Gastrocnemius medialis (tissue), 4 donors: ENCODE data around the gene METTL21A. TPM values are rescaled to one million over a fixed set of nuclear protein-coding genes. Genes with fewer than 3 reads are reported as not detected.

Experiments used
- ATAC-seq, 2 donors: fragments of 150-250 bp; one replicate each; pipeline ENCODE4 v1.9.1; 2016
- DNase-seq, 2 donors: peaks; one replicate each; pipeline ENCODE4 v3.0.0-alpha.2; 2019
- H3K27ac ChIP-seq, 4 donors: fragments of 200-600 bp; sonication (generic); 1 replicate in 1 of 4; 2 replicates in 3 of 4; pipeline ENCODE4 v1.5.1; 2016 to 2018; ENCODE audit warnings: mild to moderate bottlenecking in 2 of 4, moderate library complexity in 1 of 4
- H3K27me3 ChIP-seq, 3 donors: fragments of 200-600 bp; sonication (generic) in 2 of 3; 1 replicate in 1 of 3; 2 replicates in 2 of 3; pipeline versions ENCODE4 v1.5.1 to v1.6.0; 2016 to 2019; ENCODE audit warnings: mild to moderate bottlenecking in 1 of 3, moderate library complexity in 1 of 3
- H3K36me3 ChIP-seq, 2 donors: fragments of 200-600 bp; sonication (generic) in 1 of 2; one replicate each; pipeline ENCODE4 v1.5.1; 2017 to 2018
- H3K4me1 ChIP-seq, 2 donors: fragments of 200-600 bp; sonication (generic) in 1 of 2; one replicate each; pipeline ENCODE4 v1.5.1; 2016 to 2017; ENCODE audit warnings: mild to moderate bottlenecking in 2 of 2
- H3K4me3 ChIP-seq, 4 donors: fragments of 200-600 bp; sonication (generic) in 3 of 4; 1 replicate in 1 of 4; 2 replicates in 3 of 4; pipeline ENCODE4 v1.5.1; 2016 to 2019; ENCODE audit warnings: mild to moderate bottlenecking in 2 of 4
- H3K9me3 ChIP-seq, 3 donors: fragments of 200-600 bp; sonication (generic) in 2 of 3; 1 replicate in 1 of 3; 2 replicates in 2 of 3; pipeline ENCODE4 v1.5.1; 2016 to 2019
- CTCF ChIP-seq, 5 experiments: fragments of 450-650 bp in 3 of 5; fragments of 200-600 bp in 2 of 5; sonication (generic) in 2 of 5; IDR thresholded peaks in 4 of 5; conservative IDR thresholded peaks in 1 of 5; 1 replicate in 4 of 5; 2 replicates in 1 of 5; pipeline ENCODE4 v1.5.1; 2016 to 2019; ENCODE audit warnings: antibody characterized with exemption in 5 of 5, mild to moderate bottlenecking in 3 of 5, moderate library complexity in 3 of 5
- POLR2A ChIP-seq, 2 donors: fragments of 450-650 bp; IDR thresholded peaks; one replicate each; pipeline ENCODE4 v1.6.1; 2017; ENCODE audit warnings: antibody characterized with exemption in 2 of 2, mild to moderate bottlenecking in 2 of 2, moderate library complexity in 2 of 2
- in situ Hi-C, 4 donors: fragments of 200-750 bp; cut with MboI; loops; one replicate each; pipeline versions ENCODE4 v1.15.0 to v1.8.0; 2017; ENCODE audit warnings: low sequenced_read_pairs in 4 of 4
- intact Hi-C: fragments of 100-400 bp; cut with DNase I; formaldehyde crosslinking; loops from one replicate; pipeline ENCODE4 v1.15.1; 2023; ENCODE audit warnings: low total_unique reads
- total RNA-seq, 4 donors: library from RNA; depleted of rRNA; stranded (reverse); fragments of >200 nt; gene quantifications; one replicate each; pipeline versions ENCODE4 v1.1.0 to v1.2.3, GENCODE V29; 2016

METTL21A gene
- total RNA-seq, 4 donors from 2014 or later, result 9.1 to 20.8 (median 13.9) TPM

GRCh38 chr2:207635468-207636200 is 10.4 kb upstream of the METTL21A start:
- in situ Hi-C loops (loop anchor here in 2 of 4 donors (10.0 to 25.0 kb wide), 2 partner anchors 69 to 402 kb away; partner anchors contain the start of gene PLEKHM3 (in 1 of the 2)), intact Hi-C loops (no loop called here)
- H3K4me3 ChIP-seq, result no peak overlapping the region
- H3K27ac ChIP-seq, result no peak overlapping the region
- TF ChIP-seq CTCF (IDR thresholded peaks at IDR 0.05 in 4 of 5, conservative IDR thresholded peaks at IDR 0.05 in 1 of 5) (no peak), POLR2A (IDR thresholded peaks at IDR 0.05) (no peak)
- DNase-seq (no peak), ATAC-seq (no peak)
- H3K9me3 ChIP-seq, result no peaks in the 10 kb centered on the region
- H3K36me3 ChIP-seq, result no peaks in the 10 kb centered on the region
- H3K27me3 ChIP-seq, result no peaks in the 10 kb centered on the region
- H3K4me1 ChIP-seq, result no peaks in the 10 kb centered on the region

DNA sequence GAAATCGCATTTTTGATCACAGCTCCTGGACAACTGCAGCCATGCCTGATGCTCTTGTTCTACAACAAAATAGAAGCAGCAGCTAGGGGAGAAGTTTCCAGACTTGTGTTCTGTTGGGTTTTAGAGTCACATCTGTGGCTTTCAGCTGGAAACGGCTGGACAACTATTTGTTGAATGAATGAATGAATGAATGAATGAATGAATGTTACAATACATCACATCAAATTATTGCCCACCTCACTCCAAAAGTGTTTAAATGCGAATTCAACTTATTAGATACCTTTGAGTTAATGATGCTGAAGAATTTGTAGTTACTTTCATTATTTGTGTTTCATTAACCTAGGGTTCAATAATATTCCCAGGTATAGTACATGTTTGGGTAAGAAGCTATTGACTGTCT is 8.5 kb upstream of the METTL21A start:
- intact Hi-C loops (no loop called here), in situ Hi-C loops (loop anchor here in 2 of 4 donors (10.0 to 25.0 kb wide), 2 partner anchors 71 to 404 kb away; partner anchors contain the start of gene PLEKHM3 (in 1 of the 2))
- Histone ChIP-seq H3K4me3 (no peak overlapping the region), H3K4me1 (no peaks in the 10 kb centered on the region), H3K27me3 (no peaks in the 10 kb centered on the region), H3K9me3 (no peaks in the 10 kb centered on the region), H3K27ac (no peak overlapping the region), H3K36me3 (no peaks in the 10 kb centered on the region)
- ATAC-seq, result no peak
- TF ChIP-seq POLR2A (IDR thresholded peaks at IDR 0.05) (no peak), CTCF (IDR thresholded peaks at IDR 0.05 in 4 of 5, conservative IDR thresholded peaks at IDR 0.05 in 1 of 5) (no peak)
- no peak for DNase-seq

DNA sequence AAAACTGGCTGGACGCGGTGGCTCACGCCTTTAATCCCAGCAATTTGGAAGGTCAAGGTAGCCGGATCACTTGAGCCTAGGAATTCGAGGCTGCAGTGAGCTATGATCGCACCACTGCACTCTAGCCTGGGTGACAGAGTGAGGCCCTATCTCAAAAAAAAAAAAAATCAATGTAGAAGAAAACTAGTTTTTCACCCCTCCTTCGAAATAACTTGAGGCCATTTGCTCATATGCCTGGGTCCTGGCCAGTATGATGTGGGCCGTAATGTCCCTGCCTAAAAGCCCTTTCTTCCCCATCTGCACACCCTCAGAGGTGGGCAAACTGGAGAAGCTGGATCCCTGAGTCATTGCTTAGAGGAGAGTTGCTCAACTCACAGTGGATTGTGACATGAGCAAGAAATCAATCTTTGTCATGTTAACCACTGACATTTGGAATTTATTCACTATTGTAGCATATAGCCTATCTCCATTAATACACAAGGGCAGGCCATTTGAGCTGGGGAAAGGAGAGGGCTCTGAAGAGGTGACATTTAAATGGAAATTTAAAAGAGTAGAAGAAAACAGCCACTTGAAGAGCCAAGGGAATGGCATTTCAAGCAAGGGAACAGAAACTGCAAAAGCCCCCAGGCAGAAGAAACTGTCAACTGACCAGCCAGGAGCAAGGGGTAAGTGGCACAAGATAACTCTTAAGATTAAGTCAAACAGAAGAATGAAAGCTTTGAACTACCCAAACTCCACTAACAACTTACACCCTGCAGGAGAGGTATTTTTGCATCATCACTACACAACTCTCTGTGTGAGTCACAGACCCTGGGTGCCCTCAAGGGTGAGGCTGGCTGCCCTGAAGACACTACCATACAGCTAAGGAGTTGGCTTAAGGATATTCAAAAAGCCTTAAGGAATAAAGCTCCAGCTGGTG is 7.6 kb upstream of the METTL21A start:
- Histone ChIP-seq H3K4me3 (no peak overlapping the region), H3K4me1 (no peaks in the 10 kb centered on the region), H3K36me3 (no peaks in the 10 kb centered on the region), H3K27me3 (no peaks in the 10 kb centered on the region), H3K9me3 (no peaks in the 10 kb centered on the region), H3K27ac (no peak overlapping the region)
- DNase-seq, result no peak
- TF ChIP-seq CTCF (IDR thresholded peaks at IDR 0.05 in 4 of 5, conservative IDR thresholded peaks at IDR 0.05 in 1 of 5), result no peak
- TF ChIP-seq POLR2A (IDR thresholded peaks at IDR 0.05), result no peak
- intact Hi-C loops (no loop called here), in situ Hi-C loops (loop anchor here in 2 of 4 donors (10.0 to 25.0 kb wide), 2 partner anchors 72 to 404 kb away; partner anchors contain the start of gene PLEKHM3 (in 1 of the 2))
- ATAC-seq, result peak in 1 of 2 donors; percentile 69

GRCh38 chr2:207630491-207630890 is 5.3 kb upstream of the METTL21A start:
- H3K36me3 ChIP-seq, result no peaks in the 10 kb centered on the region
- in situ Hi-C loops, result loop anchor here in 2 of 4 donors (10.0 to 25.0 kb wide), 2 partner anchors 74 to 407 kb away; partner anchors contain the start of gene PLEKHM3 (in 1 of the 2)
- DNase-seq, result no peak
- H3K27ac ChIP-seq, result no peak overlapping the region
- no peaks in the 10 kb centered on the region for H3K4me1 ChIP-seq
- TF ChIP-seq CTCF (IDR thresholded peaks at IDR 0.05 in 4 of 5, conservative IDR thresholded peaks at IDR 0.05 in 1 of 5) (no peak), POLR2A (IDR thresholded peaks at IDR 0.05) (no peak)
- H3K27me3 ChIP-seq, result no peaks in the 10 kb centered on the region
- no peak for ATAC-seq
- no peaks in the 10 kb centered on the region for H3K9me3 ChIP-seq
- H3K4me3 ChIP-seq, result no peak overlapping the region
- intact Hi-C loops, result no loop called here
